HUES6 (cell line): Measurements from ENCODE around the gene CDH18.

Source experiments
- H3K27ac ChIP-seq: 2 replicates; pipeline ENCODE4 v1.7.0; 2013; ENCODE audit warnings: low read depth, mild to moderate bottlenecking, low read length, inconsistent platforms
- H3K27me3 ChIP-seq: 2 replicates; pipeline ENCODE4 v1.6.1; 2013; ENCODE audit warnings: low read length; ENCODE audit not compliant: control insufficient read depth, insufficient read depth
- H3K36me3 ChIP-seq: 2 replicates; pipeline ENCODE4 v1.6.1; 2013; ENCODE audit warnings: low read length; ENCODE audit not compliant: control insufficient read depth, insufficient read depth
- H3K4me1 ChIP-seq: 2 replicates; pipeline ENCODE4 v1.6.1; 2013; ENCODE audit warnings: low read length; ENCODE audit not compliant: control insufficient read depth, insufficient read depth
- H3K4me3 ChIP-seq: 2 replicates; pipeline ENCODE4 v1.5.1; 2013; ENCODE audit warnings: low read depth, low read length
- H3K9ac ChIP-seq: one replicate; pipeline ENCODE4 v1.6.1; 2013; ENCODE audit warnings: mild to moderate bottlenecking, low read length
- H3K9me3 ChIP-seq: 2 replicates; pipeline ENCODE4 v1.6.1; 2013; ENCODE audit warnings: low read depth, low read length; ENCODE audit not compliant: control insufficient read depth, insufficient read depth

CDH18 gene

GRCh38 chr5:19676895-19677294, 311.1 kb downstream of the CDH18 start:
- Histone ChIP-seq H3K27me3 (no peaks in the 10 kb centered on the region), H3K4me3 (no peak overlapping the region), H3K27ac (no peak overlapping the region), H3K9ac (no peak overlapping the region), H3K36me3 (no peaks in the 10 kb centered on the region), H3K4me1 (no peaks in the 10 kb centered on the region), H3K9me3 (peaks cover 13% of the 10 kb centered on the region; the same call in 1 of the 2 replicates)

DNA sequence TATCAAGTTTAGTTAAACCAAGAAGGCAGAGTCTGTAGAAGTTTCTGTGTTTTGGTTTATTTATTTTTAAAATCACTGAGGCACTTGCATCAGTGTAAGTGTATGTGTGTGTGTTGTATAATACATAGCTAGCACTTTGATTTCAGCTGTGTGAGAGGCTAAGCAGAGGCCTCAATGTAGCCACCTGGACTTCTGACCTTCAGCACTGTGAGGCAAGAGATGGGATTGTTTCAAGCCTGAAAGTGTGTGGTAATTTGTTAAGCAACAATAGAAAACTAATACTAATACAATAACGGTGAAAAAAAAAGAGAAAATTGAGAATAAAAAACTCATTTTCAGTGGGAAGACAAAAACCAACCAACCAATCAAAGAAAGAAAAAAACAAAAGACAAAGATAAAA, 327.3 kb downstream of the CDH18 start:
- Histone ChIP-seq H3K36me3 (no peaks in the 10 kb centered on the region), H3K9me3 (no peaks in the 10 kb centered on the region), H3K4me1 (no peaks in the 10 kb centered on the region), H3K27ac (no peak overlapping the region), H3K4me3 (no peak overlapping the region), H3K9ac (no peak overlapping the region), H3K27me3 (no peaks in the 10 kb centered on the region)

- Histone ChIP-seq H3K9ac (no peak overlapping the region), H3K9me3 (no peaks in the 10 kb centered on the region), H3K4me1 (no peaks in the 10 kb centered on the region), H3K27ac (no peak overlapping the region), H3K4me3 (no peak overlapping the region), H3K36me3 (no peaks in the 10 kb centered on the region), H3K27me3 (no peaks in the 10 kb centered on the region)
These were observed 332.4 kb downstream of the CDH18 start for GRCh38 chr5:19655627-19656026.

GRCh38 chr5:19638461-19638860, 349.5 kb downstream of the CDH18 start:
- no peaks in the 10 kb centered on the region for H3K9me3 ChIP-seq
- H3K36me3 ChIP-seq: no peaks in the 10 kb centered on the region
- H3K27ac ChIP-seq: no peak overlapping the region
- H3K4me1 ChIP-seq: no peaks in the 10 kb centered on the region
- H3K9ac ChIP-seq: no peak overlapping the region
- no peaks in the 10 kb centered on the region for H3K27me3 ChIP-seq
- H3K4me3 ChIP-seq: no peak overlapping the region

GRCh38 chr5:19630876-19631275, 357.1 kb downstream of the CDH18 start:
- Histone ChIP-seq H3K27ac (no peak overlapping the region), H3K27me3 (no peaks in the 10 kb centered on the region), H3K36me3 (no peaks in the 10 kb centered on the region), H3K9me3 (no peaks in the 10 kb centered on the region), H3K9ac (no peak overlapping the region), H3K4me3 (no peak overlapping the region), H3K4me1 (no peaks in the 10 kb centered on the region)

DNA sequence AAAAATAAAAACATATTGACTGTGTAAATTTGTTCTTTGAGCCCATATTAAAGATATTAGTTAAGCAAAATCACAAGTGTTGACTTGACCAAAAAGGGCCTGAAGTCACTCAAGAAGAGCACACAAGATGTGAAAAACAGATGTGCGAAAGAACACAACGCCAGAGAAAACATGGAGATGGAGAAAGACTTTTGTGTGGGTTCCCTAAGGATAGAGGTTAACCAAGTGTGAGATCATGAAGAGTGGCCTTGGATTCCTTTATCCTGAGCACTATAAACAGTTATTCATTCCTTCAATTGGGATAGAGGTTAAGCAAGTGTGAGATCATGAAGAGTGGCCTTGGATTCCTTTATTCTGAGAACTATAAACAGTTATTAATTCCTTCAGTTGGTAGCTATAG, 361.8 kb downstream of the CDH18 start:
- no peak overlapping the region for H3K9ac ChIP-seq
- H3K27ac ChIP-seq: no peak overlapping the region
- no peak overlapping the region for H3K4me3 ChIP-seq
- no peaks in the 10 kb centered on the region for H3K36me3 ChIP-seq
- H3K9me3 ChIP-seq: no peaks in the 10 kb centered on the region
- no peaks in the 10 kb centered on the region for H3K4me1 ChIP-seq
- H3K27me3 ChIP-seq: no peaks in the 10 kb centered on the region

DNA sequence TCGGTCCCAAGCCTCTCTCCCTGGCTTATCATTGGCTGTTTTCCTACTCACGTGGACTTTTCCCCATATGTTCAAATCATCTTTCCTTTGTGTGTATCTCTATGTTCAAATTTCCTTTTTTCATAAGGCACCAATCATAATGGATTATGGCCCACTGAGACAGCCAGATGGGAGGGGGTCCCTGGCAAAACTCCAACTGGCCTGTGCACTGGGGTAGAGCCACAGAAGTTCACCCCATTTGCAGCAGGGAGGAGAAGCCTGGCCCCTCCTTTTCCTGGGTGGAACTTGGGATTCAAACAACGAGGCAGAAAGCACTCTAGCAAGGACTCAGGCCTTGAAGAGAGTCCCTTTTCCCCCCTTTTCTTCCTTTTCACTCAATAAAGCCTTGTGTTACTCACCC, 362.4 kb downstream of the CDH18 start:
- H3K27ac ChIP-seq: no peak overlapping the region
- H3K9me3 ChIP-seq: no peaks in the 10 kb centered on the region
- no peaks in the 10 kb centered on the region for H3K4me1 ChIP-seq
- H3K4me3 ChIP-seq: no peak overlapping the region
- no peak overlapping the region for H3K9ac ChIP-seq
- no peaks in the 10 kb centered on the region for H3K27me3 ChIP-seq
- H3K36me3 ChIP-seq: no peaks in the 10 kb centered on the region

DNA sequence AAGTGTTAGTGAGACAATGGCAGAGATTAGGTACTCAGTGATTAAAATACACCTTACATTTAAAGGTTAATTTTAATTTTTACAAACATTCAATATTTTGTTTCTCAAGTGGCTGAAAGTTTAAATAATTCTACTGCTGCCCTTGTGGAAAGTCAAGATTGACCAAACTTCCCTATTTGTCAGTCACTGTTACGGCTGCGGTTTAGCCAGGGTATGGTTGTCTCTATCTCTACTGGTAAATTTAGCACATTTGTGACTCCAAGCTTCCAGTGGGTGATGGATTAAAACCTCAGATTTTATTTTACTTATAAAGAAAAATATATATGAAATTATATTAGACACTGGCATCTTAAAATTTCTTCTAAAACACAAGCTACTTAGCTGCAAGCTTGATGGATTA, 368.4 kb downstream of the CDH18 start:
- Histone ChIP-seq H3K4me1 (no peaks in the 10 kb centered on the region), H3K9me3 (no peaks in the 10 kb centered on the region), H3K4me3 (no peak overlapping the region), H3K36me3 (no peaks in the 10 kb centered on the region), H3K27me3 (no peaks in the 10 kb centered on the region), H3K9ac (no peak overlapping the region), H3K27ac (no peak overlapping the region)

GRCh38 chr5:19616701-19617215, 371.2 kb downstream of the CDH18 start:
- Histone ChIP-seq H3K9ac (no peak overlapping the region), H3K4me3 (no peak overlapping the region), H3K9me3 (no peaks in the 10 kb centered on the region), H3K27me3 (no peaks in the 10 kb centered on the region), H3K4me1 (no peaks in the 10 kb centered on the region), H3K27ac (no peak overlapping the region), H3K36me3 (no peaks in the 10 kb centered on the region)

GRCh38 chr5:19615661-19616060, 372.3 kb downstream of the CDH18 start:
- H3K4me1 ChIP-seq: no peaks in the 10 kb centered on the region
- H3K27ac ChIP-seq: no peak overlapping the region

GRCh38 chr5:19615071-19615470, 372.9 kb downstream of the CDH18 start:
- H3K27ac ChIP-seq: no peak overlapping the region
- H3K36me3 ChIP-seq: no peaks in the 10 kb centered on the region
- H3K4me3 ChIP-seq: no peak overlapping the region
- no peaks in the 10 kb centered on the region for H3K4me1 ChIP-seq
- H3K27me3 ChIP-seq: no peaks in the 10 kb centered on the region
- no peak overlapping the region for H3K9ac ChIP-seq
- H3K9me3 ChIP-seq: no peaks in the 10 kb centered on the region

More at GRCh38 chr5:19615661-19616060, 372.3 kb downstream of the CDH18 start:
- Histone ChIP-seq H3K27me3 (no peaks in the 10 kb centered on the region), H3K36me3 (no peaks in the 10 kb centered on the region), H3K9ac (no peak overlapping the region), H3K9me3 (no peaks in the 10 kb centered on the region), H3K4me3 (no peak overlapping the region)

GRCh38 chr5:19608444-19609002, 379.5 kb downstream of the CDH18 start:
- H3K36me3 ChIP-seq: no peaks in the 10 kb centered on the region
- H3K9me3 ChIP-seq: no peaks in the 10 kb centered on the region
- H3K27me3 ChIP-seq: no peaks in the 10 kb centered on the region
- H3K27ac ChIP-seq: no peak overlapping the region
- H3K9ac ChIP-seq: no peak overlapping the region
- H3K4me3 ChIP-seq: no peak overlapping the region
- H3K4me1 ChIP-seq: no peaks in the 10 kb centered on the region
